SJSA1 (cell line): ENCODE results near the gene DESI1. TPM values are rescaled to one million over a fixed set of nuclear protein-coding genes. Genes with fewer than 3 reads are reported as not detected.
"Not testable (repeated sequence)": the region's sequence is repeated elsewhere in the genome, so short reads cannot be mapped to it uniquely, and the experiment has no call there.

Source experiments
- DNase-seq, 2 experiments: peaks; one replicate each; pipeline ENCODE4 v3.0.0-alpha.2; 2015 to 2020; ENCODE audit warnings: low spot score in 2 of 2, low read depth in 1 of 2
- H3K27ac ChIP-seq: fragments of 250-450 bp; sonication (Bioruptor Pico); 2 replicates; pipeline ENCODE4 v1.5.1; 2020; ENCODE audit warnings: mild to moderate bottlenecking, moderate library complexity
- H3K27me3 ChIP-seq: fragments of 250-450 bp; sonication (Bioruptor Pico); replicated peaks from 2 replicates; pipeline ENCODE4 v1.5.1; 2020; ENCODE audit warnings: mild to moderate bottlenecking, moderate library complexity
- H3K36me3 ChIP-seq: fragments of 250-450 bp; sonication (Bioruptor Pico); 2 replicates; pipeline ENCODE4 v1.5.1; 2020; ENCODE audit warnings: mild to moderate bottlenecking
- H3K4me1 ChIP-seq: fragments of 250-450 bp; sonication (Bioruptor Pico); replicated peaks from 2 replicates; pipeline ENCODE4 v1.6.1; 2021; ENCODE audit warnings: mild to moderate bottlenecking
- H3K4me3 ChIP-seq: fragments of 250-450 bp; sonication (Bioruptor Pico); 2 replicates; pipeline ENCODE4 v1.5.1; 2020; ENCODE audit warnings: mild to moderate bottlenecking
- H3K9me3 ChIP-seq: fragments of 250-450 bp; sonication (Bioruptor Pico); replicated peaks from 2 replicates; pipeline ENCODE4 v1.5.1; 2020; ENCODE audit warnings: mild to moderate bottlenecking
- total RNA-seq: library from RNA; depleted of rRNA; stranded (reverse); fragments of >200 nt; shearing (Covaris generic); gene quantifications from 2 replicates; pipeline ENCODE4 v1.2.3, GENCODE V29; 2014

The DESI1 gene
- total RNA-seq, 1 experiment from 2014 or later: 33.3 TPM

DNA sequence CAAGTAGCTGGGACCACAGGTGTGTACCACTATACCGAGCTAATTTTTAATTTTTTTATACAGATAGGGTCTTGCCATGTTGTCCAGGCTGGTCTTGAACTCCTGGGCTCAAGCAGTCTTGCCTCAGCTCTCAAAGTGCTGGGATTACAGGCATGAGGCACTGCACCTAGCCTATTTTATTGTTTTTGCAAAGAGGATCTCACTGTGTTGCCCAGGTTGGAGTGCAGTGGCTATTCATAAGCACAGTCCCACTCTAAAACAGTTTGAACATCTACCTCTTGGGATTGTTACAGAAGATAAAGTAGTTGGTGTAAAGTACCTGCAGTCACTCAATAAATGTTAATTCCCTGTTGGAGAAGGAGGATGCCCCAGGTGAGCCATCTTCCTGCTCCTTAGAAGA lies 29.4 kb upstream of the DESI1 start:
- Histone ChIP-seq H3K4me1 (no peaks in the 10 kb centered on the region), H3K4me3 (no peak overlapping the region), H3K27me3 (no peaks in the 10 kb centered on the region), H3K9me3 (no peaks in the 10 kb centered on the region), H3K27ac (no peak overlapping the region), H3K36me3 (peaks cover 92% of the 10 kb centered on the region)
- DNase-seq: no peak

DNA sequence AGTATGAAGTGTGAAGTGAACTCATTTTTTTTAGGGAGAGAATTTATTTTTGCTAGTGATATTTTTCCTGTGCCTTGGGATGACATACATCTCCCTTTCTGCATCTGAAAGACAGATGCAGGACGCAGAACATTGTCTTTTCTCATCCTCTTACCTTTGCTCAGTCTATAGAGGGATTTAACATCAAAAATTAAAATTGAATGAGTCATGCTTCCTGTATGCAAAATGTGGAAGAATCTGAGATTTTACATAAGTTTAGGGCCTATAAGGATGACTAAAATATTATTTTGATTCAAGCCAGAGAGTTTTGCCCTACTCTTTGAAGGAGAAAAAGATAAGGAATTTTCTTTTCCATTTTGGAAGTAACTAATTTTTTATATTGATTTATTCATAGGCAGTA lies 27.6 kb upstream of the DESI1 start:
- Histone ChIP-seq H3K4me3 (no peak overlapping the region), H3K36me3 (peaks cover 87% of the 10 kb centered on the region), H3K4me1 (no peaks in the 10 kb centered on the region), H3K27me3 (no peaks in the 10 kb centered on the region), H3K27ac (no peak overlapping the region), H3K9me3 (no peaks in the 10 kb centered on the region)
- no peak for DNase-seq

DNA sequence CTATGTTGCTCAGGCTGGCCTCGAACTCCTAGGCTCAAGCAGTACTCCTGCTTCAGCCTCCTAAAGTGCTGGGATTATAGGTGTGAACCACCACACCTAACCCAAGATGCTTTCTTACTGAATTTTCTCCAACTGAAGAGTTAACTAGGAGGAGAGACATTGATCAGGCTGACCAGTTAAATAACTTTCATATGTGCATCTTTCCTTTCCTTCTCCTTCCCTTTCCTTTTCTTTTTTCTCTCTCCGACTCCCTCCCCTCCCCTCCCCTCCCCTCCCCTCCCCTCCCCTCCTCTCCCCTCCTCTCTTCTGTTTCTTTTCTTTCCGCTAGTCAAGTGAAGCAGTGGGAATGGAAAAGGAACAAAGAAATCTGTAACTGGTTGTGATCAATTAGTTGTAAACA lies 26.9 kb upstream of the DESI1 start:
- Histone ChIP-seq H3K36me3 (peaks cover 87% of the 10 kb centered on the region), H3K4me1 (no peaks in the 10 kb centered on the region), H3K27ac (no peak overlapping the region), H3K4me3 (no peak overlapping the region), H3K27me3 (no peaks in the 10 kb centered on the region), H3K9me3 (no peaks in the 10 kb centered on the region)
- no peak for DNase-seq

DNA sequence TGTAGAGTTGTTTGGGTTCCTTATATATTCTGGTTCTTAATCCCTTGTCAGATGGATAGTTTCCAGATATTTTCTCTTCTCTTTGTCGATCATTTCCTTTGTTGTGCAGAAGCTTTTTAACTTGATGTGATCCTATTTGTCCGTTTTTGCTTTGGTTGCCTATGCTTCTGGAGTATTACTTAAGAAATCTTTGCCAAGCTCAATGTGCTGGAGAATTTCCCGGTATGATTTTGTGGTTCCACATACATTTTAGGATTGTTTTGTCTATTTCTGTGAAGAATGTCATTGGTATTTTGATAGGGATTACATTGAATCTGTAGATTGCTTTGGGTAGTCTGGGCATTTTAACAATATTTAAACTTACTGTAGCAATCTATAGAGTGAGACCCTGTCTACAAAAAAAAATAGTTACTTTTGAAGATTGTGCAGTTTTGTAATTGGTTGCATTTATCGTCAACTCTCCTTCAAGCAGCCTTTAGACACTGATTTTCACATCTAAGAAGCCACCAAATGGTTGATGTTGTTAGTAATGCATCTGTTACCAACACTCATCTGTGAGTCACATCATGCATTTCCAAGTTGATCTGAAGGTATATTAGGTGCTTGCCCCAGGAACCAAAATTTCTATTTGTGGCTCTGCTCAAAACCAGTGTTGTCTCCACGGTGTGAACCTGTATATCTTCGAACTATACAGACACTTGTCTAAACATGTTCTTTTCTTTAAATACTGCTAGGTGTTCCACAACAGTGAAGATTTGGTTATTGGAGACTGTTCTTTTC lies 21.7 kb upstream of the DESI1 start:
- H3K36me3 ChIP-seq: peaks cover 90% of the 10 kb centered on the region
- H3K4me3 ChIP-seq: no peak overlapping the region
- H3K4me1 ChIP-seq: no peaks in the 10 kb centered on the region
- H3K9me3 ChIP-seq: no peaks in the 10 kb centered on the region
- no peak for DNase-seq
- H3K27ac ChIP-seq: no peak overlapping the region
- no peaks in the 10 kb centered on the region for H3K27me3 ChIP-seq

DNA sequence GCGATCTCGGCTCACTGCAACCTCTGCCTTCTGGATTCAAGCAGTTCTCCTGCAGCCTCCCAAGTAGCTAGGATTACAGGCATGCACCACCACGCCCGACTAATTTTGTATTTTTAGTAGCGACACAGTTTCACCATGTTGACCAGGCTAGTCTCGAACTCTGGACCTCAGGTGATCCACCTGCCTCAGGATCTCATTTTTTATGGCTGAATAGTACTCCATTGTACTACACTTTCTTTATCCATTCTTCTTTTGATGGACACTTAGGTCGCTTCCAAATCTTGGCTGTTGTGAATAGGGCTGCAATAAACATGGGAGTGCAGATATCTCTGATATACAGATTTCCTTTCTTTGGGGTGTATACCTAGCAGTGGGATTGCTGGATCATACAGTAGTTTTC lies 21.0 kb upstream of the DESI1 start:
- H3K27ac ChIP-seq: no peak overlapping the region
- no peaks in the 10 kb centered on the region for H3K9me3 ChIP-seq
- H3K4me1 ChIP-seq: no peaks in the 10 kb centered on the region
- DNase-seq: no peak
- H3K27me3 ChIP-seq: no peaks in the 10 kb centered on the region
- peaks cover 90% of the 10 kb centered on the region for H3K36me3 ChIP-seq
- no peak overlapping the region for H3K4me3 ChIP-seq

DNA sequence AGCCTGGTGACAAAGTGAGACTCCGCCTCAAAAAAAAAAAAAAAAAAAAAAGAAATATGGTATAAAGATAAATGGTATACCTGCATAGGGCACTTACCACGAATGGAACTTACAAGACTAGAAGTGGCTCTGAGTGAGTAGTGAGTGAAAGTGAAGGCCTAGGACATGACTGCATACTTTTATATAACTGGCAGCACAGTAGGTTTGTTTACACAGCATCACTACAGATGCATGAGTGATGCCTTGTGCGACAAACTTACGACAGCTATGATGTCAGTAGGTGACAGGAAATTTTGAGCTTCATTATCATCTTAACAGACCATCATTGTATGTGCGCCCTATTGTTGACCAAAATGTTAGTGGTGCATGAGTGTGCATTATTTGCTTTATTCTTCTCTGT lies 17.9 kb upstream of the DESI1 start:
- Histone ChIP-seq H3K36me3 (peaks cover 92% of the 10 kb centered on the region), H3K4me3 (no peak overlapping the region), H3K9me3 (no peaks in the 10 kb centered on the region), H3K4me1 (no peaks in the 10 kb centered on the region), H3K27me3 (no peaks in the 10 kb centered on the region), H3K27ac (no peak overlapping the region)
- no peak for DNase-seq

DNA sequence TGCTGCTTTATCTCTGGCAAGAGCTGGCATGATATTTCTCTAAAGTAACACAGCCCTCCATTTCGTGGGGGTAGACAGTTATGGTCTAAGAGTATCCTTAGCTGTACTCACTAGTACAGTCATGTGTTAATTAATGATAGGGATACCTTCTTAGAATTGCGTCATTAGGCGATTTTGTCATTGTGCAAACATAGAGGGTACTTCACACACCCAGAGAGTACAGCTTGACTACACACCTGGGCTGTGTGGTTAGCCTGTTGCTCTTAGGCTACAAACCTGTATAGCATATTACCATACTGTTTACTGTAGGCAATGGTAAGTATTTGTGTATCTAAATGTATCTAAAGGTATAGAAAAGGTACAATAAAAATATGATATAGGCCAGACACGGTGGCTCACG lies 17.3 kb upstream of the DESI1 start:
- H3K36me3 ChIP-seq: peaks cover 95% of the 10 kb centered on the region
- no peak overlapping the region for H3K4me3 ChIP-seq
- H3K4me1 ChIP-seq: no peaks in the 10 kb centered on the region
- no peaks in the 10 kb centered on the region for H3K27me3 ChIP-seq
- H3K9me3 ChIP-seq: no peaks in the 10 kb centered on the region
- no peak for DNase-seq
- H3K27ac ChIP-seq: no peak overlapping the region

DNA sequence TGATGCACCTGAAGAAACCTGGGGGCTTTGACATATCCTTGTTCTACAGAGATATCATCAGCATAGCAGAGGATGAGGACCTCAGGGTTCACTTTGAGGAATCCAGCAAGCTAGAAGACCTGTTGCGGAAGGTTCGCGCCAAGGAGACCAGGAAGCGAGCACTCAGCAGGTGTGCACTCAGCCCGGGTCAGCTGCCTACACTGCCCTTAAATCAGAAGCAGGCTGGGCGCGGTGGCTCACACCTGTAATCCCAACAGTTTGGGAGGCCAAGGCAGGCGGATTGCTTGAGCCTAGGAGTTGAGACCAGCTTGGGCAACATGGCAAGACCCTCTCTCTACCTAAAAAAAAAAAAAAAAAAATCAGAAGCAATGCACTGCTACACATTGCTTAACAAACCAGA lies 16.8 kb upstream of the DESI1 start:
- not testable (repeated sequence) for H3K4me3 ChIP-seq, H3K27me3 ChIP-seq, H3K27ac ChIP-seq, H3K9me3 ChIP-seq, DNase-seq, H3K4me1 ChIP-seq
- H3K36me3 ChIP-seq: peaks cover 94% of the 10 kb centered on the region

DNA sequence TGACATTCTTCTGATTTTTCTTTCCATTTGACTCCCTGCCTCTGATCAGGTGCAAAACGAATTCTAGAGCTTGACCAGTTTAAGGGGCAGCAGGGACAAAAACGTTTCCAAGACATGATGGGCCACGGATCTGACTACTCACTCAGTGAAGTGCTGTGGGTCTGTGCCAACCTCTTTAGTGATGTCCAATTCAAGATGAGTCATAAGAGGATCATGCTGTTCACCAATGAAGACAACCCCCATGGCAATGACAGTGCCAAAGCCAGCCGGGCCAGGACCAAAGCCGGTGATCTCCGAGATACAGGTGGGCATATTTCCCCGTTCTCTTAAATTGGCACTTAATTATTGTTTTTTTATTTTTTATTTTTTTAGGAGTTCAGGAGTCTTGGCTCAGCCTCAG lies 15.6 kb upstream of the DESI1 start:
- Histone ChIP-seq H3K27me3 (no peaks in the 10 kb centered on the region), H3K36me3 (peaks cover 90% of the 10 kb centered on the region), H3K27ac (no peak overlapping the region), H3K4me3 (no peak overlapping the region), H3K4me1 (no peaks in the 10 kb centered on the region), H3K9me3 (no peaks in the 10 kb centered on the region)
- DNase-seq: no peak

DNA sequence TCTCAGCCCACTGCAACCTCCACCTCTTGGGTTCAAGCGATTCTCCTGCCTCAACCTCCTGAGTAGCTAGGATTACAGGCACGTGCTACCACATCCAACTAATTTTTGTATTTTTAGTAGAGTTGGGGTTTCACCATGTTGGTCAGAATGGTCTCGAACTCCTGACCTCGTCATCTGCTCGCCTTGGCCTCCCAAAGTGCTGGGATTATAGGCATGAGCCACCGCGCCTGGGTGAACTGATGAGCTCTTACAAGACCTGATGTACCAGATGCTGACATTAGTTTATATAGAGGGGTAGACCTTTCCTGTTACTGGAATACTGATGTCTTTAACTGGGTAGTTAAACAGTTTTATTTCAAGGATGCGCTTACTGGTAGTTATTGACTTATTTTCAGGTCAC lies 13.8 kb upstream of the DESI1 start:
- not testable (repeated sequence) for H3K4me3 ChIP-seq, H3K4me1 ChIP-seq, H3K27ac ChIP-seq, H3K9me3 ChIP-seq, H3K27me3 ChIP-seq, DNase-seq
- H3K36me3 ChIP-seq: peaks cover 81% of the 10 kb centered on the region

DNA sequence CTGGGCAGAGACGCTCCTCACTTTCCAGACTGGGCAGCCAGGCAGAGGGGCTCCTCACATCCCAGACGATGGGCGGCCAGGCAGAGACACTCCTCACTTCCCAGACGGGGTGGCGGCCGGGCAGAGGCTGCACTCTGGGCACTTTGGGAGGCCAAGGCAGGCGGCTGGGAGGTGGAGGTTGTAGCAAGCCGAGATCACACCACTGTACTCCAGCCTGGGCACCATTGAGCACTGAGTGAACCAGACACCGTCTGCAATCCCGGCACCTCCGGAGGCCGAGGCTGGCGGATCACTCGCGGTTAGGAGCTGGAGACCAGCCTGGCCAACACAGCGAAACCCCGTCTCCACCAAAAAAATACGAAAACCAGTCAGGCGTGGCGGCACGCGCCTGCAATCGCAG lies 10.8 kb upstream of the DESI1 start:
- H3K27ac ChIP-seq, DNase-seq, H3K4me3 ChIP-seq, H3K27me3 ChIP-seq, H3K9me3 ChIP-seq, H3K4me1 ChIP-seq: not testable (repeated sequence)
- peaks cover 86% of the 10 kb centered on the region for H3K36me3 ChIP-seq

DNA sequence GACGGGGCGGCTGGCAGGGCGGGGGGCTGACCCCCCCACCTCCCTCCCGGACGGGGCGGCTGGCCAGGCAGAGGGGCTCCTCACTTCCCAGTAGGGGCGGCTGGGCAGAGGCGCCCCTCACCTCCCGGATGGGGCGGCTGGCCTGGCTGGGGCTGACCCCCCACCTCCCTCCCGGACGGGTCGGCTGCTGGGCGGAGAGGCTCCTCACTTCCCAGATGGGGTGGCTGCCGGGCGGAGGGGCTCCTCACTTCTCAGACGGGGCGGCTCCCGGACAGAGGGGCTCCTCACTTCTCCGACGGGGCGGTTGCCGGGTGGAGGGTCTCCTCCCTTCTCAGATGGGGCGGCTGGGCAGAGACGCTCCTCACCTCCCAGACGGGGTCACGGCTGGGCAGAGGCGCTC lies 10.3 kb upstream of the DESI1 start:
- H3K36me3 ChIP-seq: peaks cover 84% of the 10 kb centered on the region
- H3K9me3 ChIP-seq, H3K4me3 ChIP-seq, H3K4me1 ChIP-seq, H3K27ac ChIP-seq, H3K27me3 ChIP-seq, DNase-seq: not testable (repeated sequence)

DNA sequence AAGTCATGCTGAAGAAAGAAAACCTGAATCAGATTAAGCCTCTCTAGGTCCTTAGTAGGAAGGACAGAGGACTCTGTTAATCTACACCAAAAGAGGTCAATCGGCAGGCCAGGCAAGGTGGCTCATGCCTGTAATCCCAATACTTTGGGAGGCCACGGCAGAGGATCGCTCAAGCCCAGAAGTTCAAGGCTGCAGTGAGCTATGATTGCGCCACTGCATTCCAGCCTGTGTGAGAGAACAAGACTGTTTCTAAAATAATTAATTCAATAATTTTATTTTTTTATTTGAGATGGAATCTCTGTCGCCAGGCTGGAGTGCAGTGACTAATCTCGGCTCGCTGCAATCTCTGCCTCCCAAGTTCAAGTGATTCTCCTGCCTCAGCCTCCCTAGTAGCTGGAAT lies 4.7 kb upstream of the DESI1 start:
- no peak for DNase-seq
- H3K9me3 ChIP-seq: no peaks in the 10 kb centered on the region
- peaks cover 95% of the 10 kb centered on the region for H3K36me3 ChIP-seq
- no peaks in the 10 kb centered on the region for H3K27me3 ChIP-seq
- H3K4me3 ChIP-seq: no peak overlapping the region
- H3K4me1 ChIP-seq: peaks cover 7% of the 10 kb centered on the region
- no peak overlapping the region for H3K27ac ChIP-seq

DNA sequence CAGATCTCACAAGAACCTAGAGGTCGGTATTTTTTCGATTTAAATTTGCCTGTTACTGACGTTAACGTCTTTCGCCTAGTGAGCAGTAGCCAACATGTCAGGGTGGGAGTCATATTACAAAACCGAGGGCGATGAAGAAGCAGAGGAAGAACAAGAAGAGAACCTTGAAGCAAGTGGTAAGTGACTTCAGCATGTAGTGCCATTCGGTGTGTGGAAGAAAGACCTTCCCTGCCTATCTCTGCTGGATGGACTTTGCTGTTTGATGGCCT lies 1.0 kb upstream of the DESI1 start:
- no peaks in the 10 kb centered on the region for H3K27me3 ChIP-seq
- peak overlapping the region; percentile 93 for H3K27ac ChIP-seq
- no peak for DNase-seq
- H3K36me3 ChIP-seq: peaks cover 59% of the 10 kb centered on the region
- peak overlapping the region; percentile 84 for H3K4me3 ChIP-seq
- H3K4me1 ChIP-seq: peaks cover 21% of the 10 kb centered on the region
- no peaks in the 10 kb centered on the region for H3K9me3 ChIP-seq
